Stomach (tissue), 4 donors: ENCODE data around the gene HK1.

Experiments used
- POLR2A ChIP-seq, 4 donors: fragments of 450-650 bp; IDR thresholded peaks; one replicate each; pipeline ENCODE4 v1.6.1; 2016; ENCODE audit warnings: antibody characterized with exemption in 4 of 4, control low read depth in 2 of 4, mild to moderate bottlenecking in 1 of 4, moderate library complexity in 1 of 4
- TF ChIP-seq, protein P1 (sequence below), 7 experiments: fragments of 450-650 bp in 4 of 7; fragments of 200-600 bp in 3 of 7; sonication (generic) in 3 of 7; IDR thresholded peaks; one replicate each; pipeline ENCODE4 v1.5.1; 2016 to 2019; ENCODE audit warnings: antibody characterized with exemption in 7 of 7, control low read depth in 2 of 7, mild to moderate bottlenecking in 1 of 7

DNA sequence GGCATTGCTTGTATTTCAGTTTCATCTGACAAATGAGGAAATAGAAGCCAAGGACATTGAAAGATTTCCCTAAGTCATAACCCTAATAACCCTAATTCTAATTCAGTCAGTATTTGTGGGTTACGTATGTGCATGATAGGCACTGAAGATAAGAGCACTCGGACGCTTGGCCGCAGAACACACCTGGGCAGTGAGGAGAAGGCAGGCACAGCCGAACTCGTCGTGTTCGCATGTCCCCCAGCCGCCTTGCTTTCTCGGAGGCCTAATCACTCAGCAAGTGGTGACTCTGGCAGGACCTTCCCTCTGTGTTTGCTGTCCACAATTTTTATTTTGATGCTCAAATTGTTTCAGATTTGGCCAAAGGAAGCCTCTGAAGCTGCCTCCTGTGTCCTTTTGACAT, 34.5 kb upstream of the HK1 start:
- no peak for TF ChIP-seq POLR2A (IDR thresholded peaks at IDR 0.05)
- TF ChIP-seq, protein P1, sequence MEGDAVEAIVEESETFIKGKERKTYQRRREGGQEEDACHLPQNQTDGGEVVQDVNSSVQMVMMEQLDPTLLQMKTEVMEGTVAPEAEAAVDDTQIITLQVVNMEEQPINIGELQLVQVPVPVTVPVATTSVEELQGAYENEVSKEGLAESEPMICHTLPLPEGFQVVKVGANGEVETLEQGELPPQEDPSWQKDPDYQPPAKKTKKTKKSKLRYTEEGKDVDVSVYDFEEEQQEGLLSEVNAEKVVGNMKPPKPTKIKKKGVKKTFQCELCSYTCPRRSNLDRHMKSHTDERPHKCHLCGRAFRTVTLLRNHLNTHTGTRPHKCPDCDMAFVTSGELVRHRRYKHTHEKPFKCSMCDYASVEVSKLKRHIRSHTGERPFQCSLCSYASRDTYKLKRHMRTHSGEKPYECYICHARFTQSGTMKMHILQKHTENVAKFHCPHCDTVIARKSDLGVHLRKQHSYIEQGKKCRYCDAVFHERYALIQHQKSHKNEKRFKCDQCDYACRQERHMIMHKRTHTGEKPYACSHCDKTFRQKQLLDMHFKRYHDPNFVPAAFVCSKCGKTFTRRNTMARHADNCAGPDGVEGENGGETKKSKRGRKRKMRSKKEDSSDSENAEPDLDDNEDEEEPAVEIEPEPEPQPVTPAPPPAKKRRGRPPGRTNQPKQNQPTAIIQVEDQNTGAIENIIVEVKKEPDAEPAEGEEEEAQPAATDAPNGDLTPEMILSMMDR (IDR thresholded peaks at IDR 0.05), result no peak
